Stimulated activated CD4-positive, alpha-beta T cell treated with anti-CD3 and anti-CD28 coated beads, Interleukin-12 subunit alpha, Interleukin-12 subunit beta, amount 100 ng/mL, for 48 hours (primary cell): ENCODE measurements around the gene EID2B.
A peak's percentile ranks its signal among the peaks of the same experiment; 100 is the strongest.

Source experiments
- DNase-seq, 3 donors: peaks; one replicate each; pipeline ENCODE4 v3.0.0-alpha.2; 2020; ENCODE audit warnings: low read depth in 2 of 3, low spot score in 1 of 3

EID2B gene, protein sequence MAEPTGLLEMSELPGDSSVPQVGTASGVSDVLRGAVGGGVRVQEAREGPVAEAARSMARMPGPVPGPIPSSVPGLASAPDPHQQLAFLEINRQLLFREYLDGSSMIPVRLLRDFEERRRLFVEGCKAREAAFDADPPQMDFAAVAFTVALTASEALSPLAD

DNA sequence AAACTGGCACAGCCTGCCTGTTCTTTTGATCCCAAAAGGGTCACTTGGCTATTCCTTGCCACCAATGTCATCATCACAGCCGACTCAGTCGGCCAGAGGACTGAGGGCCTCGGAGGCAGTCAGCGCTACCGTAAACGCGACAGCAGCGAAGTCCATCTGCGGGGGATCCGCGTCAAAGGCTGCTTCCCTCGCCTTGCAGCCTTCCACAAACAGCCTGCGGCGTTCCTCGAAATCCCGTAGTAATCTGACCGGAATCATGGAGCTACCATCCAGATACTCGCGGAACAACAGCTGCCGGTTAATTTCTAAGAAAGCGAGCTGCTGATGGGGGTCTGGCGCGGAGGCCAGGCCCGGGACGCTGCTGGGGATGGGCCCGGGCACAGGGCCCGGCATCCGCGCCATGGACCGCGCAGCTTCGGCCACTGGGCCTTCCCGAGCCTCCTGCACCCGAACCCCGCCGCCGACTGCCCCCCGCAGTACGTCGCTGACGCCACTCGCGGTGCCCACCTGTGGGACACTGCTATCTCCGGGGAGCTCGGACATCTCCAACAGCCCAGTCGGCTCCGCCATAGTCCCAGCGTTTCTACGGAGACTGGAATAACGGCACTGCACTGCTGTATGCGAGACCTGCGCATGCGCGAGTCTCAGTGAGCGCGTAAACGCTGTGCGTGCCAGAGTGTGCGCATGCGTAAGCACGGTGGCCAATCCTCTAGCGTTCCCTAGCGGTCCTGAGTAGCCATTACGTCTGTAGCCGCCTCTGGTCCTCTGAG is at the start of gene EID2B:
Gene EID2B (minus strand): TSS at position 620 of the 770 bp plus-strand sequence. CDS start 50 bp downstream, at position 570.
- peak; percentile 91 to 93 (median 92) for DNase-seq

DNA sequence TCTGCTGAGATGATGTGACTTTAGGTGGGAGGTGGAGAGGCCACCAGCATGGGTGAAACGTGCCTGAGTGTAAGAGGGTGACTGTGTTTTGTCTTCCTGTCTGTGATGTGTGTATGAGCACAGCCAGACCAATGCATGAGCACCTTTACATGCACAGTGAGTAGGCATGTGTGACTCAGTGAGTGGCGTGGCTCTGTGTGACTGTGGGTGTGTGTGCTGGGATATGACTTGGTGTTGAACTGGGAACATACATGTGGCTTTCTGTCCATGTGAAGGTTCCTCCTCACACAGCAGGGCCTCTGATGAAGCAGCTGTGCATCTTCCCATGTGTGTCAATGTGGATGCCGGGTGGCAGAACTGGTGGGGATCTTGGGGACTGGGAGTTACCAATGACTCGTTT is 49.8 kb upstream of the EID2B start:
- peak; percentile 18 to 40 (median 23) for DNase-seq

DNA sequence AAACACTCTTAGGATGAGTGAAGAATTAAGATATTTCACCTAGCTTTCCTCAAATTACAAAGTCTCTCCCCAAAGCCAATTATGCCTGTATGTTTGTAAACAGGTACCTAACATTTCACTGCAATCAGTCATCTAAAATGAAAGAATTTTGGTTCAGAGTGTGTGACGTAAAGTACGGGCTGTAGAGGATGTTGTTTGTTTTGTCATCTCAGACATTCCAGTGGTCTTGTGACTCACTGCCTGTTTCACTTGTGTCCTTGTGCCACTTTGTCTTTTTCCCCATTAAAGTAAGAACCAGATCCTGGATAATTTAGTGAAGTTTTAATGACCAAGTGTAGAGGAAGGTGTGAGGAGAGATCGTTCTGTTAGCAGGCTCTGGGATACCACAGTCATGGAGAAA is 36.0 kb upstream of the EID2B start:
- no peak for DNase-seq

DNA sequence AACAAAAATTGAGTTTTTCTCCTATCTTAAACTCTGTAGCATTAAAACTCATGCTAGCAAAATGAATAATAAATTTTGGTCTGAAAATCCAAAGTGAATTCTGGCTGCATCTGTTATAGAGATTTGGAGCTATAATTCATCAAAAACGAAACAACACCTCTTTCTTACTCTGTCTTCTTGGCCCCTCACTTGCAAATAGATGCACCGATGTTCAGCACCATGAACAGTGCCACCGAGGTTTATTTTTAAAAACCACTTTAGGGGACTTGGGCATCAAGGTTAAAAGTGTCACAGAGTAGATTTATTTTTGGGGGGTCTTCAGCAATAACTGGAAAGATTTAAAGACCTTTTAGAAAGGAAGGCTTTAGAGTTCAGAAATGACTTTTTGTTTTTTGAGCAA is 33.4 kb upstream of the EID2B start:
- DNase-seq, result no peak

DNA sequence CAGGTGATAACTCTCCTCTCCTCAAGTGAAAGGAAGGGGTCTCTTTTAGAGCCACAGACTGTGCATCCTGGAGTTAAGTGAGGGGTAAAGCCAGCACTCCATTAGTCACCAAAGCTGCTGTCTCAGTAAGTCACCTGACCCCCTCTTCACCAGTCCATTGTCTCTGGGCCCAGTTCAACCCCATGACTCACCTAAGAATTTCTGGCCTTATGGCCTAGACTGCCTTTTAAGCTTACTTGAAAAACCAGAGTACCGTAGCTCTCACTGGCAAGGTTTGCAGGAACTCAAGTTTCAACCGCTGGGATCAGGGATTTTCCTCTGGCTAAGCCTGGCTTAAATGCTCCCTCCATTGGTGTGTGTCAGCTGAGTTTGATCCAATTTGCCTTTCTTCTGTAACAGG is 30.8 kb upstream of the EID2B start:
- DNase-seq, result no peak

DNA sequence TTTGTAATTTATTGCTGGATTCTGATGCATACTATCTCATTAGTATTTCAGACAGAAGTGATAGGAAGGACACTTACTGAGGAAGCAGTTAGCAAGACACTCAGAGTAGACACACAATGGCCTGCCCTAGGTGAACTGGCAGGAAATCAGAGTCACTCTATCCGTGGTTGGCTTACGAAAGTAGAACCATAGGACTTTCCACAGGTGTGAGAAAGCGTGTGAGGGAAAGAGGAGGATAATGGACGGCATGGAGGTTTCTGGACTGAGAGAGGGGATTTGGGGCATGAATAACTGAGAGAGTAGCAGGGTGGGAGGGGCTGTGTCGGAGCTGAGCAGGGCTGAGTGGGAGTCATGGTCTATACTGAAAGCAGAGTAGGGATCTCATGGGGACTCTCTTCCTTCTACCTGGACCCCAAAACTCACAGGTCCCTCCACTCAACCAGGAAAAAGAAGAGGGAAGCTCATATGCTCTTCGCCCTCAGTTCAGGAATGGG is 26.0 kb upstream of the EID2B start:
- no peak for DNase-seq

DNA sequence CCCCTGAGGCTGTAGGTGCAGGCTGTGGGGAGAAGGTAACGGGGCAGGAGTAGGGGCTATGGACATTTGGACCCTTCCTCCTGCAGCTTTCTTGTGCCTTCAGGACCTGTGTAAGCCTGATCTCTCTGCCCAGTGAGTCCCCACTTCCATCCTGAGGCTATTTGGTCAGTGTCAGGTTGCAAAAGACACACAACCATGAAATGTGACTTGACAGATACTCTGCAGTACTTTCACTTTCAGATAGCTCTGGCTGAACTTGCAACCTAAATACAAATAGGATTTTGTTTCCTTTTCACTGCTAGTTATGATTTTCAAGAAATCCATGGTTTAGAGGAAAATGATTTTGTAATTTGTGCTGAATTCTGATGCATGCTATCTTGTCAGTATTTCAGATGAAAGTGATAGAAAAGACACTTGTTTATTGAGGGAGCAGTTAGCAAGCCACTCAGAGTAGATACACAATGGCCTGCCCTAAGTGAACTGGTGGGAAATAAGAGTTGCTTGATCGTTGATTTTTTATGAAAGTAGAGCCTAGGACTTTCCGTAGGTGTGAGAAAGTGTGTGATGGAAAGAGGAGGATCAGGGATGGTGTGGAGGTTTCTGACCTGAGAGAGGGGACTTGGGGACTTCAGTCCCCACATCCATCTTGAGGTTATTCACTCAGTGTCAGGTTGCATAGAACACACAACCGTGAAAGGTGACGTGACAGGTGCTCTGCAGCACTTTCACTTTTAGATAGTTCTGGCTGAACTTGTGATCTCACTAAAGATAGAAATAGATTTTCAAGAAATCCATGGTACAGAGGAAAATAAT is 25.4 kb upstream of the EID2B start:
- DNase-seq, result no peak

DNA sequence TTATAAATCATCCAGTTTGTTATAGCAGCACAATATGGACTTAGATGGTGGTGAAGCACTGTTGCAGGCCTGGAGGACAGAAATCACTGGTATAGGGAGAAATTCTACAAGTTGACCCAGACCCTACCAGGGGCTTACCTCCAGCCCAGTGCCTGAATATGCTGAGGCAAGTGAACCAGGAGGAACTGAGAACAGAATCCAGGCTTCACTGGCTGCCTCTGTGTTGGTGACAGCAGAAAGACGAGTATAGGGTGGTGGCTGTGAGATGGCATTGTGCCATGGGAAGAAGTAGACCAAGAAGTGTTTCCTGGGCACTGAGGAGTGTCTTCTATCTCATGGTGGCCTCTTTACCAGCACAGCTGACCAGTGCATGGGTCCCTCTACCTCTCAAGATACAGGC is 23.2 kb upstream of the EID2B start:
- DNase-seq, result no peak

DNA sequence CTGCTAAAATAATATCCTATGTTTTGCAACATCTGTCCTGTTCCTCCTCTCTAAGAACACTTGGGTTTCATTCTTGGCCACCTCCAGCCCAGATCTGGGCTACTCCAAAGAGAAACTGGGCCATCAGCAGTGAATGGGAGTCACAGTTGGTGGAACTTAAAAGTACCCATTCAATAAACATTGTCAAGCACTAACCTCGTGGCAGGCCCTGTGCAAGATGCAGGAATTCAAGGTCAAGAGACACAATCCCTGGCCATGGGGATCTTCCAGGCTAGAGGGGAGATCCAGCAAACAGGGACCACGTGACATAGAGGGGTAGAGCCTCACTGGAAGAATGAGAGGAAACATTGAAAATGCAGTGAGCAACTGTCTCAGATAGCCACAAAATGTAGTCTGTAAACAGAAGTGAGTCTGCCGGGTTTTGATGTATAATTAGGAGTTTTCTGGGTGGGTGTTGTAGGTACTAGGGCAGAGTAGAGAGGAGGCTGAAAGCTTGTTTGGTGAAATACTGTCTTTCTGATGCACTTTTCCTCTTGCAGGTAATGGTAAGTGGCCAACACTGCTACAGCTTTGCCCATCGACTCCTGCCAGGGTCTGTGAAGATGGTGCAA is 22.2 kb upstream of the EID2B start:
- DNase-seq, result no peak

DNA sequence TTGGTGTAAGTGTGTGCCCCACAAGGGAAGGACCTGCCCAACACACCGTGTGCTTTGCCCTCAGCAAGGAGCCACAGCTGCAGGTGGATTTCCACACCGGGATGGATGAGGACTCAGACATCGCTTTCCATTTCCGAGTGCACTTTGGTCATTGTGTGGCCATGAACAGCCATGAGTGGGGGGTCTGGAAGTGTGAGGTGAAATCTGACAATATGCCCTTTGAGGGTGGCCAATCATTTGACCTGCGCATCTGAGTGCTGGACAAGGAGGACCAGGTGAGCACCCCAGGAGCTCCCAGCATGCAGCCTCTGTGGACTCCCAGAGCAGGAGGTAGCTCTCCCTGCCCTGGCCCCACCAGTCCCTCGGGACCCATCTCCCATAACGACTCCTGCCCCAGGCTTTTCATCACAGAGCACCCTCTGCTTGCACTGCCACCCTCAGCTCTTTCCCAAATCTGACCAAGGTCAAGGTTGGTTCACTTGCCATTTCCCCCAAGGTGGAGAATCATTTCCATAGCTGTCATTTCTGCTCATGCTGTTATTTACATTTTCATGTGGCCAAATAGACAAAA is 20.5 kb upstream of the EID2B start:
- DNase-seq, result no peak

DNA sequence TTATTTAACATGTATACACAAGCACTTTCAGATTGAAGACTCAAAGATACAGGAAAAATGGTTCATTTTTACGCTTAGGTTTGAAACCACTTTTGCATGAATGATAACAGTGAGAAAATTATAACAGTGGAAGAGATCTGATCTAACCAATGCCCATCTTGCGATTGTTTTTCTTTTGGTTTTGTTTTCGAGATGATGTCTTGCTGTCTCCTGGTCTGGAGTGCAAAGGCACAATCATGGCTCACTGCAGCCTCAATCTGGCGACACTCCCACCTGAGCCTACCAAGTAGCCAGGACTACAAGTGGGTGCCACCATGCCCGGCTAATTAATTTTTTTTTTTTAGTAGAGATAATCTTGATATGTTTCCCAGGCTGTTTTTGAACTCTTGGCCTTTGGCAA is 17.5 kb upstream of the EID2B start:
- DNase-seq, result no peak

DNA sequence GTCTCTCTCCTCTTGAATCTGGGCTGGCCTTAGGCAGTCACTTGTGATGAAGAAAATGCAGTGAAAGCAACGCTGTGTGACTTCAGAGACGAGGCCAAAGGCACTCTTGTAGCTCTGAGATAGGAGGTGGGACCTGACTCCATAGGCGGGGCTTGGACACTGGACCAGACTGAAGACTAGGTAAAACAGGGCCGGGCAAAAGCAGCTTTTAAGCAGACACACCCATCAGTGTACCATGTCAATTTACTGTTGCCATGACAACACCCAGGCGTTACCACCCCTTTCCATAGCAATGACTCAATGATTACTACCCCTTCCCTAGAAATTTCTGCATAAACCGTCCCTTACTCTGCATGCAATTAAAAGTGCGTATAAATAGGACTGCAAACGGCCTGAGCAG is 13.9 kb upstream of the EID2B start:
- no peak for DNase-seq

DNA sequence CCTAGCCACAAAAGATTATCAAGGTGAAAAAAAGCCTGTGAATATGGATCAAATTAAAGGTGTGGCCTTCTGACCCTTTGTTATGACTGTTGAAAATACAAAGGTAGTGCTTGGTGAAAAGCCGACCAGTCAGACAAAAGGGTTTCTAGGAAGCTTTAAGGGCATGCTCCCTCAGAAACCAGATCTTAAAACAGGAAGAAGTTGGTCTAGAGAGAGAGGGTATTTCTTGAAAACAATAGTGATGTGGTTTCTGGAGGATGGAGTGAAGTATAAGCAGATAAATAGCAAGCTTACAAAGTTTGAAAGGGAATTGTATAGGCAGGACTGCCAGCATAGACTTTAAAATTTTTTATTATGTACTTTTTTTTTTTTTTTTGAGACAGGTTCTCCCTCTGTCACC is 12.3 kb upstream of the EID2B start:
- DNase-seq, result no peak

DNA sequence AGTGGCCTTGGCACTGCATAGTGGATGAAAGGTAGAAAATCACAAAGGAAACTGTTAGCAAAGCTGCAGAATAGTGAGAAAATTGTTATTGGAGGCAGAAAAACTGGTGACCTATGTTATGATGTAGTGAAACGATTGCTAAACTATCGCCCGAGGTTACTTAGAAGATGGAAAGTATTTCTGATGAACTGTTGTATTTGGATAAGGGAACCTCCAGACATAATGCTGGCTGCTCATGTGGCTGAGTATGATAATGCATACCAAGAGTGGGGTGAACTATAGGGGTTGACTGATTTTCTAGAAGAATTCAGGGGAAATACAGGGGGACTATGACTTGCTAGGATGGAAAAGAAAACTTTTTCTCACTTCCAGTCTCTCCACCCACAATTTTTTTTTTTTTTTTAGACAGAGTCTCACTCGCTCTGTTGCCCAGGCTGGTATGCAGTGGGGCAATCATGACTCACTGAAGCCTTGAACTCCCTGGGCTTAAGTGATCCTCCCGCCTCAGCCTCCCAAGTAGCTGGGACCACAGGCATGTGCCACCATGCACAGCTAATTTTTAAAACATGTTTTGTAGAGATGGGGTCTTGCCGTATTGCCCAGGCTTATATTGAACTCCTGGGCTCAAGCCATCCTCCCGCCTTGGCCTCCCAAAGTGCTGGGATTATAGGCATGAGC is 11.7 kb upstream of the EID2B start:
- no peak for DNase-seq

DNA sequence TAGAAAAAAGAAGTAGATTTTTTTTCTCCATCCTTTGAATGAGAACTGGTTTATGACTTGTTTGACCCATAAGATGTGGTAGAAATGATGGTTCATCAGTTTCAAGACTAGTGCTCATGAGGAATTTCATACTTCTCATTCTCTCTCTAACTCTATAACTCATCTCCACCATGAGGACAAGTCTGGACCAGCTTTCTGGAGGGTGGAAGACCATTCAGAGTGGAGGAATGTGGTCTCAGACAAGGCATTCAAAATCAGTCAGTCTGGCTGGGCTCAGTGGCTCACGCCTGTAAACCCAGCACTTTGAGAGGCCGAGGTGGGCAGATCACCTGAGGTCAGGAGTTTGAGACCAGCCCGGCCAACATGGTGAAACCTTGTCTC is 10.8 kb upstream of the EID2B start:
- no peak for DNase-seq

DNA sequence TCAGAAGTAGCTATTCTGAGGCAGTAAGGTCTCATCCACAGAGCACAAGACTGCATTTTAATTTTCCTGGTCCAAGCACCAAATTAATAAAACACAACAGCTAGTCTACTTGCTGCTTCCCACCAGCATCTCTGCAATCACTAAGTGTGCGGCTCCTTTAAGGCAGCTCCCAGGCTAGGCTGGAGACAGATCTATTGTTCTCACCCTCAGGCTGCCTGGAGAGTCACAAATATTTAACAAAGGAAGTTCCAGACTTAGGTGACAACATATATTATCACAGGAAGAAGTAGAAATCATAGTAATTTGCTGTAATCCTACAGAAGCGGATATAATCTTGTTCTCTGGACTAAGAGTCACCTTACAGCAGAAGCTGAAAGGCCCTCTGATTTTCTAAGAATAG is 9.6 kb upstream of the EID2B start:
- no peak for DNase-seq

DNA sequence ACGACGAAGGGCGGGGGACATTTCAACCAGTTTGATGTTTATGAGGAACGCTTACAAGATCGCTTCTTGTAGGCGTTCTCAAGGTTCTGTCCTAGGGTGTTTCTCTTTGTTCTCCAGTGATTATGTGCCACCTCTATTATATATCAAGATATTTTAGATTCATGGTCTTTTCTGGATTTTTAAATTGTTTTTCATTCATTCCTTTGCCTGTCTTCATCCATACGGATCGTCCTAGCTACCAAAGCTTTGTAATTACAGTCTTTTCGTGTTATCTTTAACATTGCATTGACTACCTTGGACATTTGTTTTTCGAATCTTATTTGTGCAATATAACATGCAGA is 7.7 kb upstream of the EID2B start:
- DNase-seq, result no peak

DNA sequence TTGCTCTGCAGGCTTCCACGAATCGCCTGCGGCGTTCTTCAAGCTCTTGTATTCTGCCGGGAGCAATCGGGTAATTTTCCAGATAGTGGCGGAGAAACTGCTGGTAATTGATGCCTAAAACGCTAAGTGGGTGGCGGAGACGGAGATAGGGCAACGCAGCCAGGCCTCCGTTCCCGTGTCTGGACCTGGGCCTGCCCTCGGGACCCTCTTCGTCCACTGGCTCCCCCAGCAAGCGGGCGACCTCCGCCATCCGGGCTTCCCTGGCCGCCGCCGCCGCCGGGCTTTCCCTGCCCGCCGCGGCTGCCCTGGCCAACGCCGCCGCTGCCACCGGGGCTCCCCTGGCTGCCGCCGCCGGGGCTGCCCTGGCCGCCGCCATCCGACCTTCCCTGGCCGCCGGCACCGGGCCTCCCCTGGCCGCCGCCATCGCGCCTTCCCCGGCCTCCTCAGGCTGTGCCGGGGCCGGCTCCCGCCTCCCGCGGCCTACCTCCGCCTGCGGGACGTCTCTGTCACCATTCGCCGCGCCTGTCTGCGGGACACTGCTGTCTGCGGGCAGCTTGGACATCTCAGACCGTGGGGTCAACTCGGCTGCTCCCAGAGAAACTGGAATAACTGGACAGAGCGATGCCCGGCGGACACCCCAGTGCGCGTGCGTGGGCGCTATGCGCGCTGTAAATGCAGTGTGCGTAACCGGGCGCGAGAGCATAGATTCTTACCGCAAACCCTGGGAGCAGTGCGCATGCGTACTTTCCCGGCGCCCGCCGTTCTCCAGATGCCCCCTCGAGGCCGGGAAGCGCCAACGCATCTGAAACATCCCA is 7.1 kb upstream of the EID2B start, which contains the start of gene EID2:
Gene EID2 (minus strand): TSS at position 644 of the 815 bp plus-strand sequence. CDS start 82 bp downstream, at position 562.
- DNase-seq, result peak; percentile 92 to 96 (median 94)

DNA sequence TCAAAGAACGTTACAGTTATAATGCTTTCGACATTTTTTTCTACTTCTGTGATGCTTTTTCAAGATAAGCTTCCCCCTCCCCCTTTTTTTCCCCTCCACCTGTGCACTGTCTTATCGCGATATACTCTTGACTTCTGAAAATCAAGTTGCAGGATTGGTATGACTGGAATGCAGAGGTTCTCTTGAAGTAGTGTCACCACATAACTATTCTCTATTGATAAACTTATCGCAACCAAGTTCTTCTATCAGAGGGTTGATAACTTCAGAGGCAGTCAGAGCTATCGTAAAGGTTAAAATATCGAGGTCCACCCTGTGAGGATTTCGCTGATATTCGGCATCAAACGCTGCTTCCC is 6.5 kb upstream of the EID2B start:
- no peak for DNase-seq

DNA sequence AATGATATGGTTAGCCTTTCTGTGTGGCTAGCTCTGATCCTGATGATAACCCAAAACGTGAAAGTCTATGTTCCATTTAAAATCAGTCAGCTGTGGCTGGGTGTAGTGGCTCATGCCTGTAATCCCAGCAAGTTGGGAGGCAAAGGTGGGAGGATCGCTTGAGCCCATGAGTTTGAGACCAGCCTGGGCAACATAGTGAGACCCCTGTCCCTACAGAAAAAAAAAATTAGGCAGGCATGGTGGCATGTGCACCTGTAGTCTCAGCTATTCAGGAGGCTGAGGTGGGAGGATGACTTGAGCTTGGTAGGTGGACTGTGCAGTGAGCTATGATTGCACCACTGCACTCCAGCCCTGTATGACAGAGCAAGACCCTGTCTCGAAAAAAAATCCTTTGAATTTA is 1.1 kb upstream of the EID2B start:
- no peak for DNase-seq
